Neural cell (in vitro differentiated cells): Measurements from ENCODE around the gene BTNL8. TPM values are rescaled to one million over a fixed set of nuclear protein-coding genes. Genes with fewer than 3 reads are reported as not detected.

ENCODE experiments used
- H2AFZ ChIP-seq: fragments of 200-600, 300-800 bp; sonication (generic), shearing (Covaris generic); 2 replicates; pipeline ENCODE4 v1.6.0; 2014; ENCODE audit warnings: low read depth, mild to moderate bottlenecking, antibody characterized with exemption, low read length, moderate library complexity
- H3F3A ChIP-seq: fragments of 200-600 bp; shearing (Covaris generic); 2 replicates; pipeline ENCODE4 v1.6.1; 2016; ENCODE audit warnings: mild to moderate bottlenecking, moderate library complexity, mixed read lengths, antibody characterized with exemption, low read length; ENCODE audit not compliant: insufficient read depth, poor library complexity, severe bottlenecking
- H3K27ac ChIP-seq: fragments of 200-600, 300-800 bp; sonication (generic), shearing (Covaris generic); 2 replicates; pipeline ENCODE4 v1.5.1; 2014; ENCODE audit warnings: mild to moderate bottlenecking, low read length, moderate library complexity
- H3K27me3 ChIP-seq: fragments of 300-800, 200-600 bp; sonication (generic), shearing (Covaris generic); 2 replicates; pipeline ENCODE4 v1.6.0; 2014; ENCODE audit warnings: mild to moderate bottlenecking, low read depth, low read length, moderate library complexity; ENCODE audit not compliant: insufficient read depth
- H3K36me3 ChIP-seq: fragments of 300-800, 200-600 bp; sonication (generic), shearing (Covaris generic); 2 replicates; pipeline ENCODE4 v1.5.1; 2014; ENCODE audit warnings: mild to moderate bottlenecking, antibody characterized with exemption, low read length, moderate library complexity; ENCODE audit not compliant: insufficient read depth
- H3K4me2 ChIP-seq: fragments of 300-800, 200-600 bp; sonication (generic), shearing (Covaris generic); 2 replicates; pipeline ENCODE4 v1.6.0; 2014; ENCODE audit warnings: mild to moderate bottlenecking, low read length
- H3K4me3 ChIP-seq: fragments of 300-800, 200-600 bp; sonication (generic), shearing (Covaris generic); 2 replicates; pipeline ENCODE4 v1.5.1; 2014; ENCODE audit warnings: mild to moderate bottlenecking, low read length, moderate library complexity
- H3K79me2 ChIP-seq: fragments of 200-600 bp; shearing (Covaris generic); replicated peaks from 2 replicates; pipeline ENCODE4 v1.6.0; 2014; ENCODE audit warnings: mild to moderate bottlenecking, low read length, moderate library complexity; ENCODE audit not compliant: insufficient read depth
- H3K9ac ChIP-seq: fragments of 300-800, 200-600 bp; sonication (generic), shearing (Covaris generic); 2 replicates; pipeline ENCODE4 v1.6.1; 2016; ENCODE audit warnings: mild to moderate bottlenecking, low read length, mixed read lengths
- H3K9me2 ChIP-seq: fragments of 200-600 bp; shearing (Covaris generic); 2 replicates; pipeline ENCODE4 v1.6.1; 2016; ENCODE audit warnings: mild to moderate bottlenecking, low read length, mixed read lengths; ENCODE audit not compliant: insufficient read depth
- H3K9me3 ChIP-seq: fragments of 200-600, 300-800 bp; sonication (generic), shearing (Covaris generic); 2 replicates; pipeline ENCODE4 v1.6.1; 2016; ENCODE audit warnings: mild to moderate bottlenecking, mixed run types, low read length, moderate library complexity, mixed read lengths
- H4K20me1 ChIP-seq: fragments of 200-600 bp; shearing (Covaris generic); 2 replicates; pipeline ENCODE4 v1.6.1; 2016; ENCODE audit warnings: mild to moderate bottlenecking, mixed run types; ENCODE audit not compliant: insufficient read depth
- EP300 ChIP-seq: fragments of 450-650 bp; conservative IDR thresholded peaks from 2 replicates; pipeline ENCODE4 v1.6.1; 2014; ENCODE audit warnings: antibody characterized with exemption, mild to moderate bottlenecking, moderate library complexity; ENCODE audit not compliant: poor library complexity, severe bottlenecking
- EZH2 ChIP-seq: fragments of 200-600, 300-800 bp; shearing (Covaris generic), sonication (generic); IDR thresholded peaks from 2 replicates; pipeline ENCODE4 v1.6.1; 2014; ENCODE audit warnings: antibody characterized with exemption, low read length, borderline replicate concordance, mild to moderate bottlenecking; ENCODE audit not compliant: insufficient read depth, poor library complexity, severe bottlenecking
- MXI1 ChIP-seq: fragments of 450-650 bp; conservative IDR thresholded peaks from 2 replicates; pipeline ENCODE4 v1.6.1; 2014; ENCODE audit warnings: antibody characterized with exemption, mild to moderate bottlenecking; ENCODE audit not compliant: poor library complexity, severe bottlenecking
- POLR2AphosphoS5 ChIP-seq: IDR thresholded peaks from 2 replicates; pipeline ENCODE4 v1.6.1; 2012
- RAD21 ChIP-seq: fragments of 450-650 bp; conservative IDR thresholded peaks from 2 replicates; pipeline ENCODE4 v1.6.1; 2014; ENCODE audit warnings: antibody characterized with exemption, mild to moderate bottlenecking, moderate library complexity
- REST ChIP-seq: IDR thresholded peaks from 2 replicates; pipeline ENCODE4 v1.6.1; 2012; ENCODE audit warnings: borderline replicate concordance
- SMC3 ChIP-seq: fragments of 450-650 bp; conservative IDR thresholded peaks from 2 replicates; pipeline ENCODE4 v1.6.1; 2014; ENCODE audit warnings: antibody characterized with exemption, mild to moderate bottlenecking, moderate library complexity; ENCODE audit not compliant: poor library complexity
- TAF1 ChIP-seq: IDR thresholded peaks from 2 replicates; pipeline ENCODE4 v1.6.1; 2012; ENCODE audit warnings: low read depth
- polyA plus RNA-seq: library from polyadenylated mRNA; depleted of rRNA; stranded (reverse); fragments of >200 nt; gene quantifications from 2 replicates; pipeline ENCODE4 v1.2.3, GENCODE V29; 2014
- TF ChIP-seq, protein P1 (sequence below): fragments of 450-650 bp; IDR thresholded peaks from 2 replicates; pipeline ENCODE4 v1.5.1; 2014; ENCODE audit warnings: antibody characterized with exemption, mild to moderate bottlenecking, moderate library complexity; ENCODE audit not compliant: poor library complexity, severe bottlenecking

Gene BTNL8
- polyA plus RNA-seq, 1 donor from 2014 or later: not detected

DNA sequence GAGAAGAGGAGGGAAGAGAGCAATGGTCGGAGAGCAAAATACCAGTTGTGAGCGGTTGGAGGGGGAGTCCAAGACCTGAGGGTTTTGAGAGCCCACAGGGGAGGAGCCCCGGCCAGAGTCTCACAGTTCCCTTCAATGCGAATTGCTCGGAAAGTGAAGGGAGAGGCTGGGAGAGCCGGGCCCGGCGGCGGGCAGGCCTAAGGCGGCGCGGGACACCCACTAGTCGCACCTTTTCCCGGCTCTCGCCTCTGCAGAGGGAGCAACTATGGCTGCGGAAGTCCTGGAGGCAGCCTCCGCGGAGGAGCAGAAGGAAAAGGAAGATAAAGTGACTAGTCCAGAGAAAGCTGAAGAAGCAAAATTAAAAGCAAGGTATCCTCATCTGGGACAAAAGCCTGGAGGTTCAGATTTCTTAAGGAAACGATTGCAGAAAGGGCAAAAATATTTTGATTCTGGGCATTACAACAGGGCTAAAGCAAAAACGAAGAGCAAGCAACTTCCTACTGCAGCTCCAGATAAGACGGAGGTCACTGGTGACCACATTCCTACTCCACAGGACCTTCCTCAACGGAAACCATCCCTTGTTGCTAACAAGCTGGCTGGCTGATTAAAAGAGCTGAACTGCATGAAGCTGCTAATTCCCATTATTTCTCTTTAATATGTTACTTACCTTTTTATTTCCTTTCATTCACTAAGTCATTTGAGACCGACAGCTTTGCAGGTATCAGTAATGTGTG lies 83.2 kb downstream of the BTNL8 start:
- Histone ChIP-seq H3K27ac (no peak overlapping the region), H3F3A (no peaks in the 10 kb centered on the region), H3K9me2 (no peaks in the 10 kb centered on the region), H3K9me3 (no peaks in the 10 kb centered on the region), H3K79me2 (no peaks in the 10 kb centered on the region), H2AFZ (no peak overlapping the region), H3K27me3 (no peaks in the 10 kb centered on the region), H4K20me1 (no peaks in the 10 kb centered on the region), H3K36me3 (no peaks in the 10 kb centered on the region), H3K9ac (no peak overlapping the region), H3K4me2 (no peak overlapping the region), H3K4me3 (no peak overlapping the region)
- TF ChIP-seq POLR2AphosphoS5: no peak
- no peak for TF ChIP-seq REST
- TF ChIP-seq RAD21: no peak
- TF ChIP-seq, protein P1, sequence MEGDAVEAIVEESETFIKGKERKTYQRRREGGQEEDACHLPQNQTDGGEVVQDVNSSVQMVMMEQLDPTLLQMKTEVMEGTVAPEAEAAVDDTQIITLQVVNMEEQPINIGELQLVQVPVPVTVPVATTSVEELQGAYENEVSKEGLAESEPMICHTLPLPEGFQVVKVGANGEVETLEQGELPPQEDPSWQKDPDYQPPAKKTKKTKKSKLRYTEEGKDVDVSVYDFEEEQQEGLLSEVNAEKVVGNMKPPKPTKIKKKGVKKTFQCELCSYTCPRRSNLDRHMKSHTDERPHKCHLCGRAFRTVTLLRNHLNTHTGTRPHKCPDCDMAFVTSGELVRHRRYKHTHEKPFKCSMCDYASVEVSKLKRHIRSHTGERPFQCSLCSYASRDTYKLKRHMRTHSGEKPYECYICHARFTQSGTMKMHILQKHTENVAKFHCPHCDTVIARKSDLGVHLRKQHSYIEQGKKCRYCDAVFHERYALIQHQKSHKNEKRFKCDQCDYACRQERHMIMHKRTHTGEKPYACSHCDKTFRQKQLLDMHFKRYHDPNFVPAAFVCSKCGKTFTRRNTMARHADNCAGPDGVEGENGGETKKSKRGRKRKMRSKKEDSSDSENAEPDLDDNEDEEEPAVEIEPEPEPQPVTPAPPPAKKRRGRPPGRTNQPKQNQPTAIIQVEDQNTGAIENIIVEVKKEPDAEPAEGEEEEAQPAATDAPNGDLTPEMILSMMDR: no peak
- TF ChIP-seq SMC3: no peak
- TF ChIP-seq EP300: no peak

GRCh38 chr5:180988016-180988415 lies 89.1 kb downstream of the BTNL8 start:
- Histone ChIP-seq H3K36me3 (no peaks in the 10 kb centered on the region), H3K27me3 (no peaks in the 10 kb centered on the region), H2AFZ (no peak overlapping the region), H3K4me3 (no peak overlapping the region), H3K4me2 (no peak overlapping the region), H3K9me3 (no peaks in the 10 kb centered on the region), H4K20me1 (no peaks in the 10 kb centered on the region), H3K27ac (no peak overlapping the region), H3K9me2 (no peaks in the 10 kb centered on the region), H3F3A (no peaks in the 10 kb centered on the region), H3K79me2 (no peaks in the 10 kb centered on the region), H3K9ac (no peak overlapping the region)
- TF ChIP-seq EZH2 (no peak), SMC3 (no peak), MXI1 (no peak), EP300 (no peak), RAD21 (no peak), REST (no peak), TAF1 (no peak), POLR2AphosphoS5 (no peak)
- TF ChIP-seq, protein P1: no peak
